Memory B cell (primary cell): Measurements from ENCODE around the gene C1QTNF2.

Source experiments
- ATAC-seq: fragments of 150-1000 bp; cut with Tn5 transposase; 2 replicates; pipeline ENCODE4 v1.10.0; 2021; ENCODE audit warnings: low read depth, mild to moderate bottlenecking, moderate library complexity
- DNase-seq, 2 donors: peaks; one replicate each; pipeline ENCODE4 v3.0.0; 2022; ENCODE audit warnings: low spot score in 2 of 2
- H3K27ac Mint-ChIP-seq: one replicate; pipeline ENCODE4 v1.8.0; 2022; ENCODE audit warnings: mild to moderate bottlenecking, moderate library complexity, mixed read lengths
- H3K27me3 Mint-ChIP-seq: one replicate; pipeline ENCODE4 v1.8.0; 2022; ENCODE audit warnings: mixed read lengths
- H3K36me3 Mint-ChIP-seq: one replicate; pipeline ENCODE4 v1.8.0; 2022; ENCODE audit warnings: mild to moderate bottlenecking, mixed read lengths
- H3K4me1 Mint-ChIP-seq: one replicate; pipeline ENCODE4 v1.8.0; 2022; ENCODE audit warnings: mixed read lengths
- H3K4me3 Mint-ChIP-seq: one replicate; pipeline ENCODE4 v1.8.0; 2022; ENCODE audit warnings: mild to moderate bottlenecking, moderate library complexity, mixed read lengths
- H3K9me3 Mint-ChIP-seq: one replicate; pipeline ENCODE4 v1.8.0; 2022; ENCODE audit warnings: mixed read lengths

Gene C1QTNF2

DNA sequence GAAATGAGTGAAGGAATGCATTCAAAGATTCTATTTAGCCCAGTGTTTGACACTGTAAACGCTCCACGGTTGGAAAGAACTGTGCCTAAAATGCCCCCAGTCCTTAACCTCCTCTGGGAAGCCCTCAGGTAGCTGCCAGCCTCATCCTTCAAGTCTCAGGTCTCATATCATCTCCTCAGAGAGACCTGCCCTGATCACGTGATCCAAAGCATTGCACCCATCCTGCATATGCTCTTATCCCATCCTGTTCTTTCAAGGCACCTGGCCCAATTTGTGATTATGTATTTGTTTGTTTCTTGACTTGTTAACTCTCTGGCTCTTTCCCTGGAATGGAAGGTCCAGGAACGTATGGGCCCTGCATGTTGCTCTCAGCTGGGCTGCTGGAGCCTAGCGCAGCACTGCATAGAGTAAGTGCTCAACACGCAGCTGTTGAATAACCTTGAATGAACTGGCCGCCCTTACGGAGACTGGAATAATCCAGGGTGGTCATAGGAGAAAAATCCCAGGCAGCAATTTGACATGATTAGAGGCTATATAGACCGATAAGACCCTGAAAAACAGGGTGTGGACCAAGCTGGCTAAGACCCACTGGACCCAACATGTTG lies 8.7 kb downstream of the C1QTNF2 start:
- Mint-ChIP-seq H3K27me3 (peaks cover 3% of the 10 kb centered on the region), H3K9me3 (no peaks in the 10 kb centered on the region), H3K27ac (no peak overlapping the region), H3K4me1 (no peaks in the 10 kb centered on the region), H3K36me3 (no peaks in the 10 kb centered on the region), H3K4me3 (no peak overlapping the region)
- ATAC-seq (no peak), DNase-seq (no peak)

DNA sequence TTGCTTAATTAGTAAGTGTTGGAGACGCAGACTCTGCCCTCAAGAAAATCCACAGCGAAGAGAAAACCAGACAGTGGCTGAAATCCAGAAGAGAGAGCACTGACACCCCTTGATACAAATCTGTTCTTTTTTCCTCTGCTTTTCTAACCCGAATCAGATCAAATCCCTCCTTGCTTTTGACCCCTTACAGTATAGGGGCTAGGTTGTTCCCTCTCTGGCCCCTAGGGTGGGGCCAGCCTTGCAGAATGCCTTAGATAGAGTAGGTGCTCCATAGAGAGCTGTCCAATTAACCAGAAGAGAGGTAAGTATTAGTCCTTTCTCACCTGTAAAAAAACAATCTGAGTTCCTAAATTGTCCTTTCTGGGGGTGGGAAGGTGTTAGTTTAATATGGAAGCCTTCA lies 10.1 kb downstream of the C1QTNF2 start:
- ATAC-seq (no peak), DNase-seq (no peak)
- Mint-ChIP-seq H3K4me1 (no peaks in the 10 kb centered on the region), H3K9me3 (no peaks in the 10 kb centered on the region), H3K27ac (no peak overlapping the region), H3K36me3 (no peaks in the 10 kb centered on the region), H3K4me3 (no peak overlapping the region), H3K27me3 (peaks cover 3% of the 10 kb centered on the region)

- H3K27ac Mint-ChIP-seq, result no peak overlapping the region
- H3K4me1 Mint-ChIP-seq, result no peaks in the 10 kb centered on the region
- no peak for DNase-seq
- ATAC-seq, result no peak
- no peaks in the 10 kb centered on the region for H3K9me3 Mint-ChIP-seq
- H3K4me3 Mint-ChIP-seq, result no peak overlapping the region
- no peaks in the 10 kb centered on the region for H3K36me3 Mint-ChIP-seq
- H3K27me3 Mint-ChIP-seq, result no peaks in the 10 kb centered on the region
Measured at GRCh38 chr5:160359816-160360215, 10.6 kb downstream of the C1QTNF2 start.

GRCh38 chr5:160359242-160359641 lies 11.2 kb downstream of the C1QTNF2 start:
- H3K27ac Mint-ChIP-seq, result no peak overlapping the region
- ATAC-seq (no peak), DNase-seq (no peak)
- no peaks in the 10 kb centered on the region for H3K27me3 Mint-ChIP-seq
- H3K4me1 Mint-ChIP-seq, result no peaks in the 10 kb centered on the region
- no peaks in the 10 kb centered on the region for H3K9me3 Mint-ChIP-seq
- H3K36me3 Mint-ChIP-seq, result no peaks in the 10 kb centered on the region
- H3K4me3 Mint-ChIP-seq, result no peak overlapping the region

- no peak for DNase-seq
- Mint-ChIP-seq H3K27me3 (peaks cover 3% of the 10 kb centered on the region), H3K36me3 (no peaks in the 10 kb centered on the region), H3K27ac (no peak overlapping the region), H3K4me1 (no peaks in the 10 kb centered on the region), H3K9me3 (no peaks in the 10 kb centered on the region), H3K4me3 (no peak overlapping the region)
- no peak for ATAC-seq
Measured at GRCh38 chr5:160357861-160358411, 12.5 kb downstream of the C1QTNF2 start.

GRCh38 chr5:160357394-160357793 lies 13.0 kb downstream of the C1QTNF2 start:
- peaks cover 3% of the 10 kb centered on the region for H3K27me3 Mint-ChIP-seq
- ATAC-seq (no peak), DNase-seq (no peak)
- H3K36me3 Mint-ChIP-seq, result no peaks in the 10 kb centered on the region
- no peaks in the 10 kb centered on the region for H3K9me3 Mint-ChIP-seq
- no peak overlapping the region for H3K4me3 Mint-ChIP-seq
- no peak overlapping the region for H3K27ac Mint-ChIP-seq
- no peaks in the 10 kb centered on the region for H3K4me1 Mint-ChIP-seq

DNA sequence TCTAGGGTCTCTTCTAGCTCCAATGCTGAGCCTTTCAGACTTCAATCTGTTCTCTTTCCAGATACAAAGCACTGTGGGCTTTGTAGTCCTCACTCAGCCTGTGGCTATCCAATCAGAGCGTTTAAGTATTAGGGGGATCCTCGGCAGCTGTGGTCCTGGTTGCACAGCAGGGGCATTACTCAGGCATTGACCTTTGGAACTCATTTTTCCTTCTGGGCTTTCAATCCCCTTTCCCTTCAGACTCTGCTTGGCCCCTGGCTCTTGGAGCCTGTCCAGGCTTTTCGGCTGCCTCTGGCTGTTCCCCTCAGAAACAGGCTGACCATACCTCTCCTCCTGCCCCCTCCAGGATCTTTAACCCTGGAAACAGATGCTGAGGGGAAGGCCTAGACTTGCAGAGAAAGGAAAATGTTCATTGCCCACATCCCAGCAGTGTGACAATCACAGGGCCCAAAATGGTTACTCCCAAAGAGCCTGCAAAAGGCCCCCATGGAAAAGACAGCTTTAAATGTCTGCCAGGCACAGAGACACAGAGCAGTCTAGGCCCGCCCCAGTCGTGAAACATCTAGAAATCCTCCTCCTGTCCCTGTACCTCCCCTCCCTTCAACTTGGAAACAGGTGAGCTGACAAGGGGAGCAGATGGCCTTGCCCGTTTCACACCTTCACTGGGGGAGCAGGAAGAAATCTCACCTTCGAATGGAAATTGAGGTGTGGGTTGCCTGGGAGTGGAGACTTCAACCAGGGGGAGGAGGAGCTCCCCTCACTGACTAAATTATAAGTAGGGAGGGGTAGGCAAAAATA lies 13.7 kb downstream of the C1QTNF2 start:
- H3K27me3 Mint-ChIP-seq, result peaks cover 3% of the 10 kb centered on the region
- no peak overlapping the region for H3K4me3 Mint-ChIP-seq
- no peaks in the 10 kb centered on the region for H3K9me3 Mint-ChIP-seq
- H3K36me3 Mint-ChIP-seq, result no peaks in the 10 kb centered on the region
- H3K4me1 Mint-ChIP-seq, result no peaks in the 10 kb centered on the region
- no peak overlapping the region for H3K27ac Mint-ChIP-seq
- DNase-seq (no peak), ATAC-seq (no peak)

GRCh38 chr5:160354666-160355065 lies 15.8 kb downstream of the C1QTNF2 start:
- ATAC-seq (no peak), DNase-seq (no peak)
- Mint-ChIP-seq H3K27me3 (peaks cover 3% of the 10 kb centered on the region), H3K27ac (no peak overlapping the region), H3K4me3 (no peak overlapping the region), H3K9me3 (no peaks in the 10 kb centered on the region), H3K36me3 (no peaks in the 10 kb centered on the region), H3K4me1 (no peaks in the 10 kb centered on the region)

GRCh38 chr5:160353379-160353778 lies 17.0 kb downstream of the C1QTNF2 start:
- Mint-ChIP-seq H3K9me3 (no peaks in the 10 kb centered on the region), H3K27me3 (peaks cover 3% of the 10 kb centered on the region), H3K27ac (no peak overlapping the region), H3K36me3 (no peaks in the 10 kb centered on the region), H3K4me1 (no peaks in the 10 kb centered on the region), H3K4me3 (no peak overlapping the region)
- ATAC-seq (no peak), DNase-seq (no peak)

DNA sequence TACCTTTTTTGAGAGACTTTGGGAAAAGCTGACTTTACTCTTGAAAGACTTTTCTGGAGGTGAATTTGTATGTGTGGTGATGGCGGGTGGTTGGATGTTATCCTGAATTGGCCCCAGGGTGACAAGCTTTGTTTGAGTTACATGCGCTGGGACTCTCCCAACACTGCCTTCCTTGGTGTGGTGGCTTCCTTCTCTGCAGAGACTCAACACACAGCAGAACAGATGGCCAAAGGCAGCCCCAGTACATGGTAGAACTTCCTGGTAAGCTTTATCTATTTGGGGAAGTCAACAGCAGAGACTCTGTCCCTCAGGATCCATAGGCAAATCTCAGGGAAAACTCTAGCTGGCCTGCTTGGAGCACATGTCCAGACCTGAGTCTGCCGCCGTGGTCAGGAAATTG lies 18.1 kb downstream of the C1QTNF2 start:
- H3K27ac Mint-ChIP-seq, result no peak overlapping the region
- no peaks in the 10 kb centered on the region for H3K36me3 Mint-ChIP-seq
- H3K4me3 Mint-ChIP-seq, result no peak overlapping the region
- H3K27me3 Mint-ChIP-seq, result peaks cover 3% of the 10 kb centered on the region
- H3K9me3 Mint-ChIP-seq, result no peaks in the 10 kb centered on the region
- no peak for DNase-seq
- ATAC-seq, result no peak
- H3K4me1 Mint-ChIP-seq, result no peaks in the 10 kb centered on the region

- Mint-ChIP-seq H3K27me3 (peaks cover 3% of the 10 kb centered on the region), H3K9me3 (no peaks in the 10 kb centered on the region), H3K27ac (no peak overlapping the region), H3K4me1 (no peaks in the 10 kb centered on the region), H3K36me3 (no peaks in the 10 kb centered on the region), H3K4me3 (no peak overlapping the region)
- ATAC-seq (no peak), DNase-seq (no peak)
Measured at GRCh38 chr5:160349935-160350303, 20.5 kb downstream of the C1QTNF2 start.

DNA sequence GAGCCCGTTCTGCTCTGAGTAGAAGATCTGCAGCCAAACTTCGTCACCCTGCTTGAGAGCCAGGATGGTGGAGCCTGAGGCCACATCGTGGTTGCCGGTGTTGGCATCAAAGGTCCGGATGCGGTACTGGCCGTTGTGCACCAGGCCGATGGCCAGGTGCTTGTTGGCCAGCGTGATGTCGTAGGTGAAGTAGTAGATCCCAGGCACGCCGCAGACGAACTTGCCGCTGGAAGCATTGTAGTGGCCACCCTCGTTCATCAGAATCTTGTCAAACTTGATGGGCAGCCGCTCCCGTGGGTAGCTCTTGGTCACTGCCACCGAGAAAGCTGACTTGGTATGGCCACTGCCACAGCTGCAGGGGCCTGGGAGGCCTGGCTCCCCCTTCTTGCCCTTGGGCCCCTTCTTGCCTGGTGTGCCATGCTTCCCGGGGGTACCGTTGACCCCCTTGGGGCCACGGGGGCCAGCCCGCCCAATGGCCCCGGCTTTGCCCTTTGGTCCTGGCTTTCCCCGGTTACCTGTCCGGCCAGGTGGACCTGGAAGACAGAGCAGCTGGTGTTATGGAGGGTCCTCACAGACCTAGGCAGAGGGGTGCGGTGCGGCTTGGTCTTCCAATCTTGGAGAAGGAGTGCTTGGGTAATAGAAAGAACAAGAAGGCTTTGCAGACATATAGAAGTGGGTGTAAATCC lies 21.0 kb downstream of the C1QTNF2 start:
- no peak overlapping the region for H3K4me3 Mint-ChIP-seq
- no peaks in the 10 kb centered on the region for H3K36me3 Mint-ChIP-seq
- peaks cover 3% of the 10 kb centered on the region for H3K27me3 Mint-ChIP-seq
- no peaks in the 10 kb centered on the region for H3K4me1 Mint-ChIP-seq
- ATAC-seq, result no peak
- H3K27ac Mint-ChIP-seq, result no peak overlapping the region
- no peaks in the 10 kb centered on the region for H3K9me3 Mint-ChIP-seq
- DNase-seq, result no peak

DNA sequence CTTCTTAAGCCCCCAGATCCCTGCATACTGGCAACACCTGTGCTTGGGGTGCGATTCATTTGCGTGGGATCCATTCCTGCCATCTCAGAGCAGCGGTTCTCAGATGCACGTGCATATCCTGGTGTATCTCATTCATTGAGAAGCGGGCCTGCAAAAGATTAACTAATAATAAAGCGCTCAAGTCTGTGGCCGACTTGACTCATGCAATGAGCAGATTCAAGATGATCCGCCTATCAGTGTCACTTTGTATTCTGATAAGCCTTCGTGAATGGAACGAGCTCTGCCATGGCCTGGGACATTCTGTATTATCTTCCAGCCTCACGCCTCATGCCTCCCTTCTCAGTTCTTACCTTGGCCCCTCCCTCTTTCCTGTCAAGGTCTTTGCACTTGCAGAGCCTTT lies 22.3 kb downstream of the C1QTNF2 start:
- Mint-ChIP-seq H3K4me1 (no peaks in the 10 kb centered on the region), H3K27me3 (peaks cover 3% of the 10 kb centered on the region), H3K4me3 (no peak overlapping the region), H3K27ac (no peak overlapping the region), H3K9me3 (no peaks in the 10 kb centered on the region), H3K36me3 (no peaks in the 10 kb centered on the region)
- no peak for DNase-seq
- no peak for ATAC-seq

DNA sequence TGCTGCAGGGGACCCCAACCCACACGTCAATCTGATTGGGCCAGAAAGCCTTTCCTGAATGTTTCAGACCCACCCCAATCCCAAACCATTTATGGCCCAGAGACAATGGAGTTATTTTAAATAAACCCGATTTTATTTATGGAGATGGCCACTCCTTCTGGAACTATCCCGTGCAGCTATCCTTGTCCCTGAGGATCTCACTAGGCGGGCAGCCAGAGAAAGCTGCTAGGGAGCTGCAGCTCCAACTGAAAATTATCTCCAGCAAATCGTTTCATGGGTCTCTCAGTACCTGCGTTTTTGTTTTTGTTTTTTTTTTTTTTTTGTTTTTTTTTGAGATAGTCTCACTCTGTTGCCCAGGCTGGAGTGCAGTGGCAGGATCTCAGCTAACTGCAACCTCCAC lies 23.0 kb downstream of the C1QTNF2 start:
- no peak for DNase-seq
- H3K27ac Mint-ChIP-seq, result no peak overlapping the region
- H3K27me3 Mint-ChIP-seq, result peaks cover 3% of the 10 kb centered on the region
- H3K4me3 Mint-ChIP-seq, result no peak overlapping the region
- no peaks in the 10 kb centered on the region for H3K4me1 Mint-ChIP-seq
- H3K9me3 Mint-ChIP-seq, result no peaks in the 10 kb centered on the region
- no peak for ATAC-seq
- H3K36me3 Mint-ChIP-seq, result no peaks in the 10 kb centered on the region
